Activated CD4-positive, alpha-beta T cell treated with anti-CD3 and anti-CD28 coated beads for 36 hours (primary cell): ENCODE data around the gene MED8. TPM values are rescaled to one million over a fixed set of nuclear protein-coding genes. Genes with fewer than 3 reads are reported as not detected.

Source experiments
- ATAC-seq: fragments of 200-7000 bp; cut with Tn5 transposase; one replicate; pipeline ENCODE4 v1.10.0; 2021; ENCODE audit warnings: mild to moderate bottlenecking, moderate library complexity
- CTCF ChIA-PET: fragments of 350-600 bp; sonication (Branson Sonifier 250); formaldehyde crosslinking; loops from one replicate; lab custom pipeline; 2021; ENCODE audit warnings: antibody characterized with exemption; lab: Charles Lee
- POLR2A ChIA-PET: fragments of 350-600 bp; sonication (Branson Sonifier 250); formaldehyde crosslinking; loops from one replicate; lab custom pipeline; 2021; ENCODE audit warnings: antibody characterized with exemption, inconsistent platforms; lab: Charles Lee
- DNase-seq: peaks from one replicate; pipeline ENCODE4 v3.0.0-alpha.2; 2020
- H3K27ac Mint-ChIP-seq: one replicate; pipeline ENCODE4 v1.8.0; 2021; ENCODE audit warnings: mixed read lengths
- H3K27me3 Mint-ChIP-seq: one replicate; pipeline ENCODE4 v1.8.0; 2021; ENCODE audit warnings: mixed read lengths
- H3K36me3 Mint-ChIP-seq: one replicate; pipeline ENCODE4 v1.8.0; 2021; ENCODE audit warnings: low read depth, mixed read lengths
- H3K4me1 Mint-ChIP-seq: one replicate; pipeline ENCODE4 v1.8.0; 2021; ENCODE audit warnings: mixed read lengths
- H3K4me3 Mint-ChIP-seq: one replicate; pipeline ENCODE4 v1.8.0; 2021; ENCODE audit warnings: mild to moderate bottlenecking, moderate library complexity, mixed read lengths
- H3K9me3 Mint-ChIP-seq: one replicate; pipeline ENCODE4 v1.8.0; 2021; ENCODE audit warnings: low read depth, mixed read lengths
- intact Hi-C, 2 experiments: fragments of 100-400 bp; cut with DNase I in 1 of 2; cut with micrococcal nuclease in 1 of 2; formaldehyde crosslinking; loops; one replicate each; pipeline versions ENCODE4 v1.14.2 to v1.15.1; 2022 to 2024; cut with DNase I, micrococcal nuclease
- total RNA-seq, 2 experiments: library from RNA; stranded (reverse); gene quantifications; one replicate each; pipeline ENCODE4 v1.2.3, GENCODE V29; 2021

MED8 gene
- total RNA-seq, 2 experiments from 2014 or later = 32.3 to 36.6 TPM

DNA sequence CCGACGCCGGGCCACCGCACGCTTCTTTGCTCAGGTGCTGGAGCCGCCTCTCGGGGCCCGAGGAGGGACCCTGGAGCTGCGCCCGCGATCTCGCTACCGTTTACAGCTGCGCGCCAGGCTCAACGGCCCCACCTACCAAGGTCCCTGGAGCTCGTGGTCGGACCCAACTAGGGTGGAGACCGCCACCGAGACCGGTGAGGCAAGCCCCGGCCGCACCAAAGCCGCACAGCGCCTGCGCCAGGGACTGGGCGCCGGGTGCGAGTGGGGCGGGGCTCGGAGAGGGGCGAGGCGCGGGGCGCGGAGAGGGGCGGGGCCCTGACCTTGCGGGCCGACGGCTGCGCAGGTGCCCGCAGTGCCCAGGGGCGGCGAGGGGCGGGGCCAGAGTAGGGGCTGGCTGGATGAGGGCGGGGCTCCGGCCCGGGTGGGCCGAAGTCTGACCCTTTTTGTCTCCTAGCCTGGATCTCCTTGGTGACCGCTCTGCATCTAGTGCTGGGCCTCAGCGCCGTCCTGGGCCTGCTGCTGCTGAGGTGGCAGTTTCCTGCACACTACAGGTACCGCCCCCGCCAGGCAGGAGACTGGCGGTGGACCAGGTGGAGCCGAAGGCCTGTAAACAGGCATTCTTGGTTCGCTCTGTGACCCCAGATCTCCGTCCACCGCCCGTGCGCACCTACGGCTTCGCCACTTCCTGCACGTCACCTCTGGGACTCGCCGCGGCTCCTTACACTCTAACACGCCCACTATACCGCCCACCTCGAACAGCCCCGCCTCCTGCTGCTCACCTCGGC lies 40.6 kb downstream of the MED8 start:
- CTCF ChIA-PET = interaction anchor here (0.6 kb wide), 1 partner anchor 405 kb away, joined by 3 read pairs; no protein-coding TSS in a partner anchor
- ATAC-seq (peak; percentile 89), DNase-seq (peak; percentile 89)
- H3K4me1 Mint-ChIP-seq = peaks cover 19% of the 10 kb centered on the region
- no peaks in the 10 kb centered on the region for H3K9me3 Mint-ChIP-seq
- POLR2A ChIA-PET = no interaction called here
- intact Hi-C loops = loop anchor here (1.0 to 2.0 kb wide), 6 partner anchors 9 to 177 kb away; partner anchors contain the start of genes CDC20 (in 2 of the 2), CFAP57 (in 1 of the 2), EBNA1BP2 (in 1 of the 2) and ELOVL1 (in 1 of the 2)
- H3K4me3 Mint-ChIP-seq = peak overlapping the region; percentile 71
- no peaks in the 10 kb centered on the region for H3K27me3 Mint-ChIP-seq
- peak overlapping the region; percentile 72 for H3K27ac Mint-ChIP-seq
- no peaks in the 10 kb centered on the region for H3K36me3 Mint-ChIP-seq

DNA sequence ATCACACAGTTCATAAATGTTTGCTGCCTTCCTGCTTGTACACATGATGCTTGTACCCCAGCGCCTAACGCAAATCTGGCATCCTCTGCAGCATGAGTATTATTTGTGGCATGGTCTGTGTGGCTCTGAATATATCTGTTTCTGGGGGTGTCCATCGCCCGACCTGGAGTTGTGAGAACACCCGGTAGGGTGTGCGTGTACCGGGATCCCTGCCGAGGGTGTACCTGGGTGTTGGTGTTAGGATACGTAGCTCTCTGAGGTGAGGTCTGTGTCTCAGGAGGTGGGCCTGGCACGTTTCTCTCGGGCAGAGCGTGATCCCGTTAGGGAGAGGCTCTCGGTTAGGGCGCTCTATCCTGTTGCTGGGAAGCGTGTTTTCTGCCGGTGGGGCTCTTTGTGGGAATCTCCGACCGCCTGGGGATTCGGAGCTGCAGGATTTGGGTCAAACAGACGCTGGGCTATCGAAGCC lies 41.2 kb downstream of the MED8 start:
- Mint-ChIP-seq H3K4me1 (peaks cover 19% of the 10 kb centered on the region), H3K4me3 (peak overlapping the region; percentile 71), H3K36me3 (no peaks in the 10 kb centered on the region), H3K9me3 (no peaks in the 10 kb centered on the region), H3K27me3 (no peaks in the 10 kb centered on the region), H3K27ac (peak overlapping the region; percentile 22)
- DNase-seq (no peak), ATAC-seq (no peak)
- POLR2A ChIA-PET = no interaction called here
- intact Hi-C loops = loop anchor here in 1 of 2 experiments (2.0 kb wide), 1 partner anchor 42 kb away; no protein-coding TSS in a partner anchor
- CTCF ChIA-PET = interaction anchor here (0.6 kb wide), 1 partner anchor 404 kb away, joined by 3 read pairs; no protein-coding TSS in a partner anchor

DNA sequence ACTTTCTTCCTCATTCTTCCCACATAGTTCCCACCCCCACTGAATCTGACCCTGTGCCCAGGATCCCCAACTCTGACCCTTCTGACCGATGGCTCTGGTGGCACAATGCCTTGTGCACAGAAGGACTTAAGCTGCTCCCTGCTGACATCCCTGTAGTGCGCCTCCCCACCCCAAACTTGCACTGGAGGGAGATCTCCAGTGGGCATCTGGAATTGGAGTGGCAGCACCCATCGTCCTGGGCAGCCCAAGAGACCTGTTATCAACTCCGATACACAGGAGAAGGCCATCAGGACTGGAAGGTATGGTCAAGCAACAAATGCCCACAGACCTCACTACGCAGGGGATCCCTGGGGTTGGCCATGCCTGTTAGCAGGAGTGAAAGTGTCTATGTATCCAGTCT lies 43.0 kb downstream of the MED8 start:
- ChIA-PET POLR2A (no interaction called here), CTCF (interaction anchor here (1.0 kb wide), 2 partner anchors 23 to 26 kb away, joined by 3 to 5 read pairs; no protein-coding TSS in a partner anchor)
- DNase-seq = no peak
- intact Hi-C loops = no loop called here
- H3K9me3 Mint-ChIP-seq = no peaks in the 10 kb centered on the region
- no peak overlapping the region for H3K27ac Mint-ChIP-seq
- H3K36me3 Mint-ChIP-seq = no peaks in the 10 kb centered on the region
- H3K27me3 Mint-ChIP-seq = no peaks in the 10 kb centered on the region
- ATAC-seq = no peak
- H3K4me3 Mint-ChIP-seq = no peak overlapping the region
- H3K4me1 Mint-ChIP-seq = peaks cover 19% of the 10 kb centered on the region

DNA sequence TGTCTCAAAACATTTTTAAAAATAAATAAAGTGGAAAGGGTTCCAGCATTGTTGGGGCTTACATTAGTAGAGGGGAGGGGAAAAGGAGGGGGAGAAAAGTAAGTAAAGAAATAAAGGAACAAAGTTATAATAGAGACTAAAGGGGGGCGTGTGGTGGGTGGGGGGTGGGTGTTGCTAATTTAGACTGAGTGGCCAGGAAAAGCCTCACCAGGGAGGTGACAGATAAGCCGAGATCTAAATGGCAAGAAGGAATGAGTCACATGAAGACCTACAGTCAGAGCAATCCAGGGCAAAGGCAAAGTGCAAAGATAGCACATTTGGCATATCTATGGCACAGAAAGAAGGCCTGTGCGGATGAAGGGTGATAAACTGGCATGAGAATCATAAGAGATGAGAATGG lies 44.5 kb downstream of the MED8 start:
- no peak overlapping the region for H3K4me3 Mint-ChIP-seq
- H3K27ac Mint-ChIP-seq = no peak overlapping the region
- CTCF ChIA-PET = no interaction called here
- ATAC-seq (no peak), DNase-seq (no peak)
- H3K9me3 Mint-ChIP-seq = no peaks in the 10 kb centered on the region
- intact Hi-C loops = no loop called here
- H3K27me3 Mint-ChIP-seq = no peaks in the 10 kb centered on the region
- H3K4me1 Mint-ChIP-seq = peaks cover 19% of the 10 kb centered on the region
- POLR2A ChIA-PET = no interaction called here
- no peaks in the 10 kb centered on the region for H3K36me3 Mint-ChIP-seq

DNA sequence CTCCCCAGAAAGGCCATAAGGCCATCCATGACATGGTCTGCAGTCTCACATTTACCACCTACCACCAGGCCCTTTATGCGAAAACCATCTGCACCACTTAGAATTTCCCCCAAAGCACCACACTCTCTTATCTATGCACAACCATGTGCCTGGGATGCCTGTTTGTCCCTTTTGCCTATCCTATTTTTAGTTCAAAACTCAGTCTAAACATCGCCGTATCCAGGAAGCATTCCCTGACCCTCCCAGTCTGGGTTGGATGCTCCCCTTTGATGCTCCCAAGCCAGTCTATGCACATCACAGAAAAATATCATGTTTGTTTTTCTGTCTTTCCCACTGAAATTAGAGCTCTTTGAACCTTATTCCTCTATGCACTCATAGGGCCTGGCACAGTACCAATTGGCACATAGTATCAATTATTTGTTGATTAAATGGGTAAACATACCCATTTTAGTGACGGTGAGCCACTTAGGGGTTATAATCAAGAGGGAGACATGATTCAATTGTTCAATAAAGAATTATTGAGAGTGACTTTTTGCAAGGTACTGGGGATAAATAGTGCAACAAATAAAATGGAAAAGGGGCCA lies 45.2 kb downstream of the MED8 start:
- ATAC-seq (no peak), DNase-seq (no peak)
- intact Hi-C loops = no loop called here
- no peaks in the 10 kb centered on the region for H3K9me3 Mint-ChIP-seq
- peaks cover 12% of the 10 kb centered on the region for H3K4me1 Mint-ChIP-seq
- H3K36me3 Mint-ChIP-seq = no peaks in the 10 kb centered on the region
- ChIA-PET POLR2A (no interaction called here), CTCF (interaction anchor here (0.6 to 1.6 kb wide), 2 partner anchors 13 to 145 kb away, joined by 4 read pairs; no protein-coding TSS in a partner anchor)
- H3K4me3 Mint-ChIP-seq = no peak overlapping the region
- H3K27me3 Mint-ChIP-seq = no peaks in the 10 kb centered on the region
- no peak overlapping the region for H3K27ac Mint-ChIP-seq

DNA sequence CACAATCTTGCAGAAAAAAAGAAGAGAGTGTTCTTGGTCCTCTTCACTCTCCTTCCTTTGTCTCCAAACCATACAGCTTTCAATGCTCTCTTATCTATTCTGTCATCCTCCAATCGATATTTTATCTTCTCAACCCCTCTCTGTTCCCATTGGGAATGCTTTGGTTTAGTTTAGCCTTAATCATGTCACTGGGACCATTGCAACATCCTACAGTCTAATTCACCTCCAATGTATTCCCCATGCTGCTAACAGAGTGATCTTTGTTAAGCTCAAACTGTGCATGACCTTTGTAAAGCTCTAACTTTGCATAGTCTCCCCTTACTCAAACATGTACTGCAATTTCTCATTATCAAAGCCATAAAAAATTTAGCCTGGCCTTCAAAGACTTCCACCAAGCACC lies 49.0 kb downstream of the MED8 start:
- ChIA-PET POLR2A (no interaction called here), CTCF (interaction anchor here (0.8 to 1.0 kb wide), 3 partner anchors 28 to 574 kb away, joined by 3 read pairs; no protein-coding TSS in a partner anchor)
- intact Hi-C loops = no loop called here
- no peaks in the 10 kb centered on the region for H3K27me3 Mint-ChIP-seq
- H3K4me1 Mint-ChIP-seq = peaks cover 3% of the 10 kb centered on the region
- DNase-seq = no peak
- H3K36me3 Mint-ChIP-seq = no peaks in the 10 kb centered on the region
- H3K9me3 Mint-ChIP-seq = no peaks in the 10 kb centered on the region
- ATAC-seq = no peak
- no peak overlapping the region for H3K27ac Mint-ChIP-seq
- no peak overlapping the region for H3K4me3 Mint-ChIP-seq

DNA sequence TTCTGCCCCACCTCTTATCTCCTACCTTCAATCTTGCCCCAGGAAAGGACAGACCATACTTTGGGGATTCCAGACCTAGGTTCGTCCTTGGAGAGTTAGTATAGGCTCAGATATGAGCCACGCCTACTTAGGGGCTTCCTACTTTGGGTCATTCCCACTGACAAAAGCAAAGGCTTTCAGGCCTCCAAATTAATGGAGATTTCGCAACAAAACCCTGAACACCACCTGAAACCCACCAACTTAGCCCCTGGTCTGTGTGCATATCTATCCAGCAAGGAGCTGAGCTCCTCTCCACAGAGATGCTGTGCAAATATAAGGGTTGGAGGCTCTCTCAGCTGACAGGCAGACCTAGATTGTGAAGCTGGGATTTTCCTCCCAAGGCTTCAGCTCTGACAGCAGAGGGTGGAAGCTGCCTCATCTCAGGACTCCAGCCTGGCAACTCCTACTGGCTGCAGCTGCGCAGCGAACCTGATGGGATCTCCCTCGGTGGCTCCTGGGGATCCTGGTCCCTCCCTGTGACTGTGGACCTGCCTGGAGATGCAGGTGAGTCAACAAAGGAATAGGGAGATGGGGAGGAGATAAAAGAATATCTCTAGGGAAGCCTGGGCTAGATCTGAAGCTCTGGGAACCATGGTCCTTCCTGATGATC lies 49.9 kb downstream of the MED8 start:
- ATAC-seq (no peak), DNase-seq (no peak)
- no peak overlapping the region for H3K4me3 Mint-ChIP-seq
- ChIA-PET CTCF (interaction anchor here (0.9 to 1.0 kb wide), 2 partner anchors 29 to 55 kb away, joined by 3 read pairs; no protein-coding TSS in a partner anchor), POLR2A (no interaction called here)
- H3K27ac Mint-ChIP-seq = no peak overlapping the region
- H3K9me3 Mint-ChIP-seq = no peaks in the 10 kb centered on the region
- H3K36me3 Mint-ChIP-seq = no peaks in the 10 kb centered on the region
- no peaks in the 10 kb centered on the region for H3K27me3 Mint-ChIP-seq
- no peaks in the 10 kb centered on the region for H3K4me1 Mint-ChIP-seq
- intact Hi-C loops = no loop called here

DNA sequence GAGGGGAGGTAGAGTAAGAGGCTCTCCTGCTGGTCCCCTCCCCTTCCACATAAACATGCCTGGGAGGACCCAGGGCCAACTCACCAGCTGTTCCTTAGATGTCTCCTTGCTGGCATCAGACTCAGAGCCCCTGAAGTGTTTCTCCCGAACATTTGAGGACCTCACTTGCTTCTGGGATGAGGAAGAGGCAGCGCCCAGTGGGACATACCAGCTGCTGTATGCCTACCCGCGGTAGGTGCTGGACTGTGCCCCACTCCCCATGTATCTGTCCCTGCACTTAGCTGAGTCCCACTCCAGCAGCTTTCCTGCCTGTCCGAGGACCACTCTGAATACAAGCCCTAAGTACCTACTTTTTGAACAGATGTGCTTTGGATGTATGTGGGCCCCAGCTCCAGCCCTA lies 51.6 kb downstream of the MED8 start:
- Mint-ChIP-seq H3K4me1 (no peaks in the 10 kb centered on the region), H3K4me3 (no peak overlapping the region), H3K27me3 (no peaks in the 10 kb centered on the region), H3K36me3 (no peaks in the 10 kb centered on the region), H3K9me3 (no peaks in the 10 kb centered on the region), H3K27ac (no peak overlapping the region)
- ChIA-PET POLR2A (no interaction called here), CTCF (interaction anchor here (1.0 kb wide), 1 partner anchor 19 kb away, joined by 3 read pairs; no protein-coding TSS in a partner anchor)
- DNase-seq = no peak
- ATAC-seq = no peak
- intact Hi-C loops = no loop called here

DNA sequence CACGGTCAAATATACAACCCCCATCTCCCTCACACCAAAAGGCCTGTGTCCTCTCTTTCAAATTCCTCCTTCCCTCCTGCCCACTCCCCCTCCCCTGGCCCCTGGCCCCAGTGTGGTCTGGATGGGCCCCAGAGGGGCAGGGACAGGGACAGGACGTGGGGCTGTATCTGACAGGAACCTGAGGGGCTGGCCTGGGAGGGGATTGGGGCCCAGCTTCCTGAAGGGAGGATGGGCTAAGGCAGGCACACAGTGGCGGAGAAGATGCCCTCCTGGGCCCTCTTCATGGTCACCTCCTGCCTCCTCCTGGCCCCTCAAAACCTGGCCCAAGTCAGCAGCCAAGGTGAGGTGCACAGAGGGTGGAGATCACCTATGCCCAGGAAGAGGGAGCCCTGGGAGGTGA lies 52.0 kb downstream of the MED8 start, which contains the start of gene MPL:
Gene MPL, plus strand, starts transcription at position 231 of the 400 bp plus-strand sequence. Its CDS starts 31 bp downstream, at position 262.
- DNase-seq (no peak), ATAC-seq (no peak)
- no peaks in the 10 kb centered on the region for H3K4me1 Mint-ChIP-seq
- no peaks in the 10 kb centered on the region for H3K27me3 Mint-ChIP-seq
- no peak within 1 kb of the TSS for H3K27ac Mint-ChIP-seq
- no peak within 1 kb of the TSS for H3K4me3 Mint-ChIP-seq
- H3K36me3 Mint-ChIP-seq = no peaks in the 10 kb centered on the region
- ChIA-PET POLR2A (no interaction called here), CTCF (interaction anchor here (1.0 kb wide), 1 partner anchor 20 kb away, joined by 3 read pairs; no protein-coding TSS in a partner anchor)
- intact Hi-C loops = no loop called here
- no peaks in the 10 kb centered on the region for H3K9me3 Mint-ChIP-seq

DNA sequence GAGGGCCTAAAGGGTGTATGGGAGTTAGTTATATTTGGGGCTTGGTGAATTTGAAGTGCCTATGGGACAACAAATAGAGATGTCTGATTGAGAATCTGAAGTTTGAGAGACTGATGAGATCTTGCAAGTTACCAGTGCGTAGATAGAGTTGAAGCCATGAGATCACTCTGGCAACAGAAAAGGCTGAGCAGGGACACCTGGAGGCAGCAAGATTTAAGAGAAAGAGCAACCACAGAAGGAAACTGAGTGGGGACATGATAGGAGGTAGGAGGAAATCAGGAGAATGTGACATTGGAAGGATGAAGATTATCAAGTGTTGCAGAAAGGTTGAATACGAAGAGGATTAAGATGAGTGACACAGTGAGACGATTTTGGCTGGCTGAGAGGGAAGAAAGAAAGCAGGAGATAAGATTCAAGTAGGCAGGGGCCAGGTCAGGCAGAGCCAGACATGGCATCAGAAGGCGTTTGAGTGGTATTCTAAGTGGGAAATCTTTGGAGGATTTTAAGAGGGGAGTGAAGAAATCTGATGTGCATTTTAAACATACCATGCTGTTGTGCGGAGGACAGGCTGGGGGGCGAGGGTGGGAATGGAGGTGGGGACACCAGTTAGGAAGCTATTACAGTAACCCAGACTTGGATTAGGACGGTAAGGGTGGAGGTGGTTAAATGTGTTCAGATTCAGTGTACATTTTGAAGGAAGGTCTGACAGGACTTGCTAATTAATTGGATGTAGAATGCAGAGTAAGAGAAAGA lies 55.0 kb downstream of the MED8 start:
- ATAC-seq = no peak
- POLR2A ChIA-PET = no interaction called here
- Mint-ChIP-seq H3K4me3 (no peak overlapping the region), H3K27me3 (no peaks in the 10 kb centered on the region), H3K4me1 (peaks cover 13% of the 10 kb centered on the region), H3K27ac (no peak overlapping the region), H3K9me3 (no peaks in the 10 kb centered on the region), H3K36me3 (no peaks in the 10 kb centered on the region)
- intact Hi-C loops = no loop called here
- CTCF ChIA-PET = interaction anchor here (0.7 kb wide), 1 partner anchor 50 kb away, joined by 3 read pairs; no protein-coding TSS in a partner anchor
- DNase-seq = no peak
